22Rv1 (cell line): ENCODE measurements around the gene ALPG.
"Not testable (repeated sequence)": the region's sequence is repeated elsewhere in the genome, so short reads cannot be mapped to it uniquely, and the experiment has no call there.

Experiments
- CTCF ChIP-seq: fragments of 450-650 bp; IDR thresholded peaks from 2 replicates; pipeline ENCODE4 v1.5.1; 2017; ENCODE audit warnings: mild to moderate bottlenecking
- ZFX ChIP-seq: fragments of 450-650 bp; IDR thresholded peaks from 2 replicates; pipeline ENCODE4 v1.6.1; 2017; ENCODE audit warnings: antibody characterized with exemption, borderline replicate concordance

GRCh38 chr2:232394431-232394830 is 12.2 kb upstream of the ALPG start:
- TF ChIP-seq CTCF, ZFX: not testable (repeated sequence)
